GM18520 (cell line): Measurements from ENCODE around the gene ABCA13.
A peak's percentile ranks its signal among the peaks of the same experiment; 100 is the strongest.

Experiments
- ATAC-seq: cut with Tn5 transposase; IDR thresholded peaks from one replicate; pipeline ENCODE4 v1.9.1; 2021; ENCODE audit not compliant: unreplicated experiment

ABCA13 gene

DNA sequence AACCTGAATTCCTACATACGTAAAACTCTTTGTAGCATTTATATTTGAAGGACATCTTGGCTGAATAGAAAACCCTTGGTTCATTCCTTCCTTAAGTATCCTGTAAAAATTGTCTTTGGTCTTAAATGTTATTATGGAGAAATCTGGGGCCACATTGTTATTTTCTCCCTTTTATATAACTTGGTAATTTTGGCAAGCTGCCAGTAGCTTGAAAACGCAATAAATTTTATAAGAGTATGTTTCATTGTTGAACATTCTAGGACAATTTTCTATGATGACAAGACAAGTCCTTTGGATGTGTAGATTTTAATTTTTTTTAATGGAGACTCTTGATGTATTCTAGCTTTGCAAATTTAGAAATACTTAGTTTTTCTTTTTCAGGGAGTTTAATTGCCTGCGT lies 191.9 kb downstream of the ABCA13 start:
- no peak for ATAC-seq

DNA sequence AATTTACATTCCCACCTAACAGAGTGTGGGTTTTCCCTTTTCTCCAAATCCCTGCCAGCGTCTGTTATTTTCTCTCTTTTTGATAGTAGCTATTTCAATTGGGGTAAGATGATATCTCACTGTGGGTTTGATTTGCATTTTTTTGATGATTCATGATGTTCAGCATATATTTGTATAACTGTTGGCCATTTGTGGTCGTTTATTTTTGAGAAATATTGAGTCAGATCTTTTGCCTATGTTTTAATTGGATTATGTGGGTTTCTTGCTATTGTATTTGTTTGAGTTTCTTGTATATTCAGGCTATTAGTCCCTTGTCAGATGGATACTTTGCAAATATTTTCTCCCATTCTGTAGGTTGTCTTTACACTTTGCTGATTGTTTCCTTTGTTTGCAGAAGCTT lies 193.8 kb downstream of the ABCA13 start:
- ATAC-seq = no peak

DNA sequence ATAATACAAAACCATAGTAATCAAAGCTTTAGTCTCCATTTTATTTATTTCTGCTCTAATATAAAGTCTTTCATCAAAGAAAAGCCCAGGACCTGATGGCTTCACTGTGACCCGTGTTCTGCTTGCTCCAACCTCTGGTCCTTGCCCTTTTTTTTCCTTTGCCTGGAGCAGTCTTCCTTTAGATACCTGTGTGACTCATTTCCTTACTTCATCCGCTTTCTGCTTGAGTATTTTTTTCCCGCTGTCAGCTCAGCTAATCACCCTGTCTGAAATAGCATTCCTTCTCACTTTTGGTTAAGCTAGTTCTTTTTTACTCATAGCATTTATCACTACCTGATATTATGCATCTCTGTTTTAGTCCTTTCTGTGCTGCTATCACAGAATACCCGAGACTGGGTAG lies 194.8 kb downstream of the ABCA13 start:
- no peak for ATAC-seq

DNA sequence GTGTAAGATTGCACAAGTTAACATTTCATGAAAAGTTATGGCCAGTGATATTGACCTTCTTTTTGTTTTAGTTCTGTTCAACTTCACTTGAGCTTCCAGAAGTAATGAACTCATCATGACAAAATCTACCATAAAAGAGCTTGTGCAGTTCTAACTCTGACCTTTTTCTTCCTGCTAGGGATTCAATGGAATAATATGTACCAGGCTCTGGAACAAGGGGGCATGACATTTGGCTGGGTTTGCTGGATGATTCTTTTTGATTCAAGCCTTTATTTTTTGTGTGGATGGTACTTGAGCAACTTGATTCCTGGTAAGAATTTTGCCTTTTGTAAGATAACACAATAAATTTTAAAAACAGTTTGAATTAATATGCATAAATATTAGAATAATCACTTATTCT lies 205.0 kb downstream of the ABCA13 start:
- ATAC-seq = no peak

DNA sequence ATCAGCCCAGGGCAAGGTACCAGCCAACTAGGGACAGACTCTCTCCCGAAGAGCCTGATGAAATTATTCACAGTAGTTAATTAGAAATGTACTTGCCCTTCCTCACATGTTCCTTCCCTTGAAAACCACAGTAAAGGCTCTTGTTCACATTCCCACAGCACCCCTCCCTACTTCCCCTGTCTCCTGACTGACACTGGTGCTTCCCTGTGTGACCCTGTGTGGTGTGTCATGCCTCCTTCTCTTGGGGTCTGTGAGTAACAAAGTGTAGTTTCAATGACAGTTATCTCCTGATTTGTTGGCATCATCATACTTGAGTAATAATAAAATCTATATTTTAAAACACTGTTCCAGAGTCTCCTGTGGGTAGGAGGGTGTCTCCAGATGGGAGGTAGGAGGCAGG lies 209.7 kb downstream of the ABCA13 start:
- ATAC-seq = no peak

DNA sequence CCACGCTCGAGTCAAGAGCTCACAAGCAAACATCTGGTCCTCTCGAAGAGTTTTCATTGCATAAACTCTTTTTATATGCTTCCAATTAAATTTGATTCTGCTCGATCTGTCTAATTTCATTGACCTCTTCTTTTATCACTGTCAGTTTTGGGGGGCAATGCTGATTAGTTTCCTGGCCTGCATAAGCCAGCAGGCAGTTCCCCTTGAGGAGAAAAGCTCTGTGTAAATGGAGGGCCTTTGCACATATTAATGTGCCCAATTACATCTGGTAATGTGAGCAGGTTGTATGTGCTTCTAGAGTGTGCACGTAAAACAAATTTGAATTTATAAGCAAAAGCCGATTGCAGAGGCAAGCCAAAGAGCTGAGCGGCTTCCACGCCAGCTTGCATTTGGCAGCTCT lies 210.3 kb downstream of the ABCA13 start:
- ATAC-seq = no peak

DNA sequence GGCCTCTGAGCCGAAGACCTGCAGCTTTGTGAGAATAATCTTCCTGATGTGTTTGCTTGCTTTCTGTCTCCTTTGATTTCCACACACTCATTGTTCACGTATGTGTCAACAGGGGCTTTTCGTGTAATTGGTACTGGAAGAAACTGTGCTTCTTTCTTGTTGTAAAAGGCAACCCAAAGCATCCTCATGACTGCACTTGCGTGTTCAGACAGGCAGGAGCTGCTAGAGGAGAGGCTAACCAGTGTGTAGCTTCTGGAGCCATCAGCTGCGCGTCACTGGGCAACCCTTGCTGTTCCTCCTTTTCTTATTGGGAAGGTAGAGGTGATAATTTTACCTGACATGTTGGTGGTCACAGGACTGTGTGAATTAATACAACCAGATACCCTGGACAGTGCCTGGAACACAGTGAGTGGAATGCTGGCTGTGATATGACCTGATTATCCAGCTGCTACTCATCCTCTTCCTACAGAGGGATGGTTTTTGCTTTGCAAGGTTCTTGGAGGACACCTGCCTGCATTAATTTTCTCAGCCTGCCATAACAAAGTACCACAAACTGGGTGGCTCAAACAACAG lies 213.0 kb downstream of the ABCA13 start:
- ATAC-seq = no peak

DNA sequence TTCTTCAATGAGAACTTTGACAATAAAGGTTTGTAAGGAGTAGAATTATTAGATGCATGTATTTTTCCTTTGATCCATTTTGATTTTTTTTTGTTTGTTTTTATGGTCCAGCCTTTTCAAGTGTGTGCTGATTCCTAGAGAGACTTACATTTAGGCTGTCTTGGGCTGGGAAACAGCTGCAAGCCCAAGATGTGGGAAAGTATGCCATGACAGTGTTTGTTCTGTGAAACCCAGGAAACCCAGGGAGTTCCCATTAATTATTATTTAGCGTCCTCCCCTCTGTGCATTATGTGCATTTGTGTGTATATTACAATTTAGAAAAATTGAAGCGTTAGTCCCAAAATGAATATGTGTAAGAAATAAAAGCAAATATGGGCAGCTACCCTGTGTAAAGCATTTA lies 216.7 kb downstream of the ABCA13 start:
- ATAC-seq = no peak

DNA sequence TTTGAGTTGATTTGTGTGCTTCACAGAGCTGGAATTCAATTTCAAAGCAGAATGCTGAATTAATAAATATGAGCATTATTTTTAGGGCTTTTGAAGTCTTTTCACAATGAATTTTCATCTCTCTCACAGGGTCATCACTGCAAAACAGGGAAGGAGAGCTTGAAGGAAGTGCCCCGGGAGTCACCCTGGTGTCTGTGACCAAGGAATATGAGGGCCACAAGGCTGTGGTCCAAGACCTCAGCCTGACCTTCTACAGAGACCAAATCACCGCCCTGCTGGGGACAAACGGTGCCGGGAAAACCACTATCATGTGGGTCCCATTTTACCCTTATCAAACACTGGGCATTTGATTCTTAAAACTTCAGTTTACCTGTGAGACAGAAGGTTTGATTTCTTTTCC lies 217.7 kb downstream of the ABCA13 start:
- ATAC-seq = no peak

DNA sequence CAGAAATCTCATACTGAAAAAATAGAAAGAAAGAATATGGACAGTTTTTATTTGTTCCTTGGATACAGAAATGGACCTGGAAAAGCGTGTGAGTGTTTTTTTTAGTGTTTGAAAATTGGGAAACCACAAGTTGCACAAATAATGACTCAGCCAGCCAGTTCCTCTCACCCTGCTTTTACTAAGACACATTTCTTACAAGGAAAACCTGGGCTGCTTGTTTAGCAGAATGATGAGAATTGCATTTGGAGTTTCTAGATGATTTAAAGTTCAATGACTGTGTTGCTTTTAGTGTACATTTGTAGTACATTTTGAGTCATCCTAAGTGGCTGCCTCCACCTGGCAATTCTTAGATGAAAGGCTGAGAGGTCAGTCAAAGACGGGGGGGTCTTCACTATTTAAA lies 218.7 kb downstream of the ABCA13 start:
- no peak for ATAC-seq

DNA sequence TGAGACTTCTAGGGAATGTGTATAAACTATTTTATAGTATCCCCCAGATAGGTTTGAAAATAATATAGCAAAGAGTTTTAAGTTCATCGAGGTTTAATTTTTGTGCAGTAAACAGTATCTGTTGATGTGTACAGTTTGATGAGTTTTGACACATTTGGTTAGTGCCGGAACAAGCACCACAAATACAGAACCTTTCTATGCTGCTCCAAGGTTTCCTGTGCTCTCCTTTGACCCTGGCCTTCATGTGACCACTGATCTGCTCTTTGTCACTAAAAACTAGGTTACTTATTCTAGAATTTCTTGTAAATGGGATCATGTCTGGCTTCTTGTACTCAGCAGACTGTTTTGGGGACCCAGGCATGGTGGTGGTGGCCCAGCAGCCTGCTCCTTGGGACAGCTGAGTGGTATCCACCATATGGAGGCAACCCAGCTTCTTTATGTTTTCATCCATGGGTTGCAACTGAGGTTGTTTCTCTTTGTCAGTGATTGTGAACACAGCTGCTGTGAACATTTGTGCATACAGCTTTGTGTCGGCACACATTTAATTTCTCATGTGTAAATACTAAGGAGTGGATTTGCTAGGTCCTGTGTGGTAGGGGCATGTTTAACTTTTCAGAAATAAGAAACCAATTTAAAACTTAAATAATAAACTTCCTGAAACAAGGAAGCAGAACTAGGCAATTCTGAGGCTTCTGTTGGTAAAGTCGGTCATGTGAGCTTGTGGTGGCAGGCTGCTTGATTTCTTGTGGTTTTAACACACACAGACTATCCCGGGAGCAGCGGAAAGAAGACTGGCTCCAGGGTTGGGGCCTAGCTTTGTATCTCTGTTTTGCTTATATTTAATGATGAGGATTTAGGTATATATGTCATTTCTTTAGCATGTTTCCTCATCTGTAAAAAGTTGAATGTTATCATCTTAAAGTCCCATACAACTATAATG lies 219.4 kb downstream of the ABCA13 start:
- no peak for ATAC-seq

DNA sequence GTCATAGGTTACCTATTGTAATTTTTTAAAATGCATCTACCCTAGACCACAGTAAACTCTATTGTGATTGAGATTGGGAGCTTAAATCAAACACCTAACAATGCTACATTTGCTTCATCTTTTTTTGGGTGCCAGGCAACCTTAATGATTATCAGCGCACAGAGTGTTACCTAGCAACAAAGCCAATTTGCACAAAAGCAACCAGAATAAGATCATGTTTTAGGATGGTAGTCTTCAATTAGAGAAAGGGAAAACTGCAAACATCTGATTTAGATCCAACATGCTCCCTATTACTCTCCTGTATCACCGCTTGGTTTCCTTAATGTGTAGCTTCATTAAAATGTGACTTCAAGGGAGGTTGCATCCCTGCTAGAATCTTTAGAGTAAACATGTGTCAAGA lies 226.9 kb downstream of the ABCA13 start:
- ATAC-seq = no peak

DNA sequence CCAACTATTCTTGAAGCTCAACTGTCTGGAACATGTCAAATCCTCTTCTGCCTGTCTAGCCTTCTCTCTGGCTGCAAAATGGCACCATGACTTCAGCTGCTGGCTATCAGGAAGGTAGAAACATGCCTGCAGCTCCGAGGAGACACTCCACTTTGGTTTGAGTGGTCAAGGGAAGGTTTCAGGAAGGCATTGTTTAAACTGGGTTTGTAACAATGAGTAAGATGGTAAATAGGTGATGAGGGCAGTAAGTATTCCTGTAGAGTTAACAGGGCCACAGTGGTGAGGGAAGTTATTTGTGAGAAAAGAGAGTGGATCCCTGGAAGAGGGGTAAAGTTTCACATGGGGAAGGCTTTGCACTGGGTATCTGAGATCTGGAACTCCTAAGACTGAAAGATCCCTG lies 231.5 kb downstream of the ABCA13 start:
- no peak for ATAC-seq

DNA sequence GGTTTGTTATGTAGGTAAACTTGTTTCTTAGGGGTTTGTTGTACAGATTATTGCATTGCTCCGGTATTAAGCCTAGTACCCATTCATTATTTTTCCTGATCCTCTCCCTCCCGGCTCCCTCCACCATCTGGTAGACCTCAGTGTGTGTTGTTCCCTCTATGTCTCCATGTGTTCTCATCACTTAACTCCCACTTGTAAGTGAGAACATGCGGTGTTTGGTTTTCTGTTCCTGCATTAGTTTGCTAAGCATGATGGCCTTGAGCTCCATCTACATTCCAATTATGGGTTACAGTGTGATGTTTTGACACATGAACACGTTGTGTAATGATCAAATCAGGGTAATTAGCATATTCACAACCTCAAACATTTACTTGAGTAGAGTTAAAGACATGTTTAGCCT lies 237.5 kb downstream of the ABCA13 start:
- no peak for ATAC-seq

DNA sequence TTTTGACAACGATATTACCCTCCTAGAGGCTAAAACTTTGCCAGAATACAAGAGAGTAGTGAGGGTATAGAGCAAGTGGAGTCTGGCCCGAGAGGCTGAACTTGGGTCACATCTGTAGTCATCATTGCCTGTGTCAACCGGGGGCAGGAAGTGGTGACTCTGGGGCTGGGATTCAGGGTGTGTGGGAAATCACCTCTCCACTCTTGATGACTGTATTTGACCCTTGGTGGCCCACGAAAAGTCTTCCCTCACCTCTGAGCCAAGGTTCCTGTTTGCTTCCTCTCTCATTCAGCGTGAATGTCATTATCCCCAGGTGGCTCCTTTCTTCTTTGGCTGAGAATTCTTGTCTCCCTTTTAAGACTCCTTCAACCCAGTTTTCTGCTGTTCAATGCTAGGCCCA lies 240.4 kb downstream of the ABCA13 start:
- no peak for ATAC-seq

DNA sequence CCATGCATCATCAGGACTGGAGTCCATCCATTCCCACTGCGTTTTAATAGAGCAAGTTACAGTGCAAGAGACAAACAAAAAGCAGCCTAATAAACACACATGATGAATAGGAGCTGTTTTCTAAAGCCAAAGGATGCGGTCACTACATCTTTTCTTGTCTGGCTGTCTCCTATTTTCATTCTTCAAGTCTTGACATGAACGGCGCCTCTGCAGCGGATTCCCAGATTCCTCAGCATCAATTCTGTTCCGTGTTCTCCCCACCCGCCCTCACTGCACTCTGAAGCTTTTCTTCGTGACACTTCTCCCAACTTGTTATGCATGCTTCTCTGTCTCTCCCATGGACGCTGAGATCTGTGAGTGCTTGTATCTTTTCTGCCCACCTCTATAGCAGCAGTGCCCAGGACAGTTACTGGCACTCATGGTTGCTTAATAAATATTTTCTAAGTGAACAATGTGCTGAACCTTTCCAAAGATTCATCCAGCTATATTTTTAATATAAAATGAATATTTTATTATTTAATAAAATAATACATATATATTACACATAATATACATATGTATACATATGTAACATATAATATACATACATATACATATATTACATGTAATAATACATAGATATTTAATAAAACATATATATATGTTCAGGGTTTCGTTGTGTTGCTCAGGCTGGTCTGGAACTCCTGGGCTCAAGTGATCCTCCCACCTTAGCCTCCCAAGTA lies 242.9 kb downstream of the ABCA13 start:
- ATAC-seq = no peak

DNA sequence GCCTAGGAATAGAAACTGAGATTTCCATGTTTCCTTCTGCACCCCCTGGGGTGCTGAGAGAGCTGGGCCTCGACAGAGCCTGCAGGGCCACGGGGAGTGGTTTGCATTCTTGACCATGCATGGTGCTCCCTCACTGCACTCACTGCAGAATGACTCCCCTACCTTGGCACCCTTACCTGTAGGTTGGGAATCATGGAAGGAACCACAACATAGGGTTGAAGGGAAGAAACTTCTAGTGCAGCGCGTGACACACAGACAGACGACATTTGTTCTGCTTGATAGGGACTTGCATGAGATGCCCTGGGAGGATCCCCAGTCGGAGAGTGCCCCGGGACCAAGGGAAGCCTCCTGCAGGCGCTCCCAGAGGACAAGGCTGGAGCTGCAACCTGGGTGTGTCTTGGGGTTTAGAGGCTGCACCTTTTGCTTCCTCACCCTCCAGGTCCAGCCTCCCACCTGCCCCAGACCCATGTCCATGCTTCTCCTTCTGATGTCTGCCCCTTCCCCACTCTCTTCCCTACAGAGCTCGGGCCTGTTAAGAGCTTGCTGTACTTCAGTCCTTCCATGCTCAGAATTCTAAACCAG lies 245.2 kb downstream of the ABCA13 start:
- no peak for ATAC-seq

DNA sequence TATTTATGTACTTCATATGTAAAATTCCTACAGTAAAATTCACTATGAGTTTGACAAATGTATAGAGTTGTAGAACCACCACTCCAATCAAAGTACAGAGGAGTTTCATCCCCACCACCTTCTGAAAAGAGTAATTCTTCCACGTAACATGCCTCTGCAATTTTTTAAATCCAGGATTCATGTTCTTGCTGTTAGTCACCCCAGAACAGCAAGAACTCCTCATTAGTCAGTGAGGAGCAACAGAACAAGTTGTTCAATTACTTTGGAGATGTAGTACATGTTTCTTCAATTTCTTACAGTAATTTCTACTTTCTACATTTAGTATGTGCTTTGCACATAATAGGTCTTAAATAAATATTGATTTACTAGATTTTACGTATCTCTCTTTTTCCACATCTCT lies 248.1 kb downstream of the ABCA13 start:
- ATAC-seq = no peak

DNA sequence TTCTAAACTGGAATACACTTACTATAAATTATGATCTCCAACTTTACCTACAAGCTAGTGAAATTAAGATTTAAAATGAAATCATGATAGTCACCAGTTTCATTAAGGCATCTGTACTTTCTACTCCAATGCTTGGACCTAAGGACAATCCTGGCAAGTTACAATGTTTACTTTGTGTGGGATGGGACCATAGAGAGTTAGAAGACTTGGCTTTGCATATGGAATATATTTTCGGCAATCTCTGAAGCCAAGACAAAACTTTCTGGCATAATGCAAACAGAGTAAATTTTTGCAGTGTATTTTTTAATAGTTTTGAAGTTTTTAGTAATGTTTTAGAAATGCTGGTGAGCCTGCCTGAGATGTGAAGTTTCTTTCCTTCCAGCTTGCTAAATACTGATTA lies 248.9 kb downstream of the ABCA13 start:
- ATAC-seq = no peak

DNA sequence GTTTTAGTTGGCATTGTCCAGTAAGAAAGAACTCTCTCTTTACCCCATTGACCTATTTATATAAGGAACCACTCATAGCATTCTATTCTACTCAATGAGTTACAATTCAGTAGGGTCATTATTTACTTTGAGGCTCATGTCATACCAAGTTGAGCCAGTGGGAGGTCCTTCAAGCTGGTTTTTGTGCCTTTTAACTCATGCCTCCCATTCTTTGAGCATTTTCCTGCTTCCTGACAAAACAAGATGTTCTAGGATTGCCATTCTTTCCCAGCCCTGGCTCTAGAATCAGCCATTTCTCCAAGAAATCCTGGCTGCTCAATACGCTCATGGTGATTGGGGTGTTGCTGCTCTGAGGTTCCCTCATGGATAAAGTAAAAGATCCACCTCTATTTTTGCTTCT lies 250.1 kb downstream of the ABCA13 start:
- ATAC-seq = no peak

DNA sequence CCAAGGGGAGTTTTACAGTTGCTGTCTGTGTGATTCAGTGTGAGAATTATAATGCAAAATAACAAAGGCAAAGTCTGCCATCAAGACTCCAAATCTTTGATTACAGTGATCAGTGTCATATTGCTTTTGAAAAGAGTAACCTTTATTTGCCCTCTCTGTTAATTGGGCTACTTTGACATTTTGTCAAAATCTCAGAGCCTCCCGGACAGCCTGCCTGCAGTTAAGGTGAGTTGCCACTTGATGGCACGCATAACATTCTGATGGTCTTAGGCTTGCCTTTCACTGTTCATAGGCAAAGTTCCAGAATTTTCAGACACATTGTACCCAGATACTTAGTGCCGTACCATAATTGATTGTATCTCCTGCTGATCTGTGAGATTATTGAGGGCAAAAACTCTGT lies 253.5 kb downstream of the ABCA13 start:
- peak; percentile 53 for ATAC-seq
